Measurements from ENCODE around the gene DENND5B. TPM values are rescaled to one million over a fixed set of nuclear protein-coding genes. Genes with fewer than 3 reads are reported as not detected.
A peak's percentile ranks its signal among the peaks of the same experiment; 100 is the strongest.

The DENND5B gene
- 9.2 and 10.2 TPM in 2 replicates for total RNA-seq (2021)
- percentile 63 among the genes with signal in this experiment for Bru-seq, nascent RNA
- percentile 61 among the genes with signal in this experiment for BruChase-seq, experiment 1, labeled RNA remaining after a 2-hour chase
- BruChase-seq, experiment 2, labeled RNA remaining after a 6-hour chase: percentile 56 among the genes with signal in this experiment
- long read RNA-seq, partial matches to known transcripts: 4 of 7 reads
- long read RNA-seq, other reads (novel, unspliced or antisense): 3 of 7 reads

- Histone ChIP-seq H2AFZ (peak within 1 kb of the TSS; percentile 96), H3K36me3 (ENCODE audit: low read depth) (no peaks in the 10 kb centered on the region), H3K4me3 (peak within 1 kb of the TSS; percentile 78), H3F3A (ENCODE audit: insufficient read depth, low read depth) (peaks cover 8% of the 10 kb centered on the region; the same call in 1 of the 2 replicates), H4K20me1 (ENCODE audit: insufficient read depth) (no peaks in the 10 kb centered on the region), H3K9me2 (ENCODE audit: insufficient read depth) (no peaks in the 10 kb centered on the region), H3K9me3 (ENCODE audit: insufficient read depth, low read depth) (no peaks in the 10 kb centered on the region), H3K79me2 (ENCODE audit: low read depth) (no peaks in the 10 kb centered on the region), H3K4me1 (replicated peaks; ENCODE audit: insufficient read depth) (peaks cover 12% of the 10 kb centered on the region), H3K4me2 (peak within 1 kb of the TSS; percentile 89), H3K27me3 (ENCODE audit: insufficient read depth, low read depth) (no peaks in the 10 kb centered on the region), H3K27ac (no peak within 1 kb of the TSS)
- CTCF ChIA-PET: no interaction called here
- POLR2A ChIA-PET (ENCODE audit: unreplicated experiment): no interaction called here
- TF ChIP-seq EZH2 (IDR thresholded peaks at IDR 0.05; ENCODE audit: low read depth) (no peak), CTCF (conservative IDR thresholded peaks at IDR 0.05) (no peak)
- BruUV-seq (replicated peaks): no TSS peak
- intact Hi-C loops (cut with micrococcal nuclease; ENCODE audit: unreplicated experiment): loop anchor here (1.0 to 2.0 kb wide), 2 partner anchors 72 to 188 kb away; no protein-coding TSS in a partner anchor
- peak in 1 of 2 experiments; percentile 72 for DNase-seq
Measured at GRCh38 chr12:31590642-31591379, at the start of gene DENND5B. TSS of gene DENND5B (minus strand) at chr12:31591136. CDS start at chr12:31590832, 304 bp downstream.

- H3K4me3 ChIP-seq: no peak overlapping the region
Measured at GRCh38 chr12:31634620-31635019, 43.7 kb upstream of the DENND5B start.

GRCh38 chr12:31633464-31633863, 42.5 kb upstream of the DENND5B start:
- no peak overlapping the region for H2AFZ ChIP-seq

More at GRCh38 chr12:31634620-31635019, 43.7 kb upstream of the DENND5B start:
- no peak for DNase-seq
- H3K36me3 ChIP-seq (ENCODE audit: low read depth): no peaks in the 10 kb centered on the region
- TF ChIP-seq CTCF (conservative IDR thresholded peaks at IDR 0.05): no peak
- no peak for TF ChIP-seq EZH2 (IDR thresholded peaks at IDR 0.05; ENCODE audit: low read depth)
- POLR2A ChIA-PET (ENCODE audit: unreplicated experiment): no interaction called here
- H3K9me3 ChIP-seq (ENCODE audit: insufficient read depth, low read depth): no peaks in the 10 kb centered on the region
- no peak overlapping the region for H2AFZ ChIP-seq
- no peaks in the 10 kb centered on the region for H4K20me1 ChIP-seq (ENCODE audit: insufficient read depth)
- H3K9me2 ChIP-seq (ENCODE audit: insufficient read depth): no peaks in the 10 kb centered on the region
- no TSS peak for BruUV-seq (replicated peaks)
- no peak overlapping the region for H3K4me2 ChIP-seq
- CTCF ChIA-PET: interaction anchor here (0.7 to 1.3 kb wide), 2 partner anchors 363 to 787 kb away, joined by 3 read pairs; no protein-coding TSS in a partner anchor
- intact Hi-C loops (cut with micrococcal nuclease; ENCODE audit: unreplicated experiment): no loop called here
- H3K79me2 ChIP-seq (ENCODE audit: low read depth): no peaks in the 10 kb centered on the region
- no peaks in the 10 kb centered on the region for H3K27me3 ChIP-seq (ENCODE audit: insufficient read depth, low read depth)
- no peaks in the 10 kb centered on the region for H3K4me1 ChIP-seq (replicated peaks; ENCODE audit: insufficient read depth)
- H3K27ac ChIP-seq: no peak overlapping the region
- no peaks in the 10 kb centered on the region for H3F3A ChIP-seq (ENCODE audit: insufficient read depth, low read depth)

More at GRCh38 chr12:31633464-31633863, 42.5 kb upstream of the DENND5B start:
- POLR2A ChIA-PET (ENCODE audit: unreplicated experiment): no interaction called here
- no peaks in the 10 kb centered on the region for H3K9me3 ChIP-seq (ENCODE audit: insufficient read depth, low read depth)
- H3F3A ChIP-seq (ENCODE audit: insufficient read depth, low read depth): no peaks in the 10 kb centered on the region
- intact Hi-C loops (cut with micrococcal nuclease; ENCODE audit: unreplicated experiment): no loop called here
- no peaks in the 10 kb centered on the region for H3K4me1 ChIP-seq (replicated peaks; ENCODE audit: insufficient read depth)
- H3K4me3 ChIP-seq: no peak overlapping the region
- H3K36me3 ChIP-seq (ENCODE audit: low read depth): no peaks in the 10 kb centered on the region
- BruUV-seq (replicated peaks): no TSS peak
- no peak overlapping the region for H3K4me2 ChIP-seq
- TF ChIP-seq EZH2 (IDR thresholded peaks at IDR 0.05; ENCODE audit: low read depth): no peak
- no peak for TF ChIP-seq CTCF (conservative IDR thresholded peaks at IDR 0.05)
- H3K79me2 ChIP-seq (ENCODE audit: low read depth): no peaks in the 10 kb centered on the region
- no peaks in the 10 kb centered on the region for H4K20me1 ChIP-seq (ENCODE audit: insufficient read depth)
- no peaks in the 10 kb centered on the region for H3K27me3 ChIP-seq (ENCODE audit: insufficient read depth, low read depth)
- CTCF ChIA-PET: no interaction called here
- DNase-seq: no peak
- H3K27ac ChIP-seq: no peak overlapping the region
- no peaks in the 10 kb centered on the region for H3K9me2 ChIP-seq (ENCODE audit: insufficient read depth)
